Measurements from ENCODE around the gene PIGZ.

The PIGZ gene

GRCh38 chr3:196976941-196977340 lies 8.3 kb upstream of the PIGZ start:
- no peak for DNase-seq

GRCh38 chr3:196975349-196975748 lies 6.7 kb upstream of the PIGZ start:
- DNase-seq, result no peak

GRCh38 chr3:196974661-196975060 lies 6.0 kb upstream of the PIGZ start:
- no peak for DNase-seq

GRCh38 chr3:196971094-196971698 lies 2.6 kb upstream of the PIGZ start:
- no peak for DNase-seq

GRCh38 chr3:196970547-196971093 lies 2.0 kb upstream of the PIGZ start:
- DNase-seq, result no peak

GRCh38 chr3:196969660-196970546 lies 1.3 kb upstream of the PIGZ start:
- peak; percentile 80 for DNase-seq

- DNase-seq, result peak; percentile 60
These were observed 564 bp upstream of the PIGZ start for GRCh38 chr3:196969134-196969659.

GRCh38 chr3:196967412-196968232 lies 1.0 kb downstream of the PIGZ start:
- no peak for DNase-seq

GRCh38 chr3:196966526-196967401 lies 1.9 kb downstream of the PIGZ start:
- no peak for DNase-seq

GRCh38 chr3:196965804-196966173 lies 2.8 kb downstream of the PIGZ start:
- no peak for DNase-seq

GRCh38 chr3:196965112-196965803 lies 3.4 kb downstream of the PIGZ start:
- no peak for DNase-seq

- no peak for DNase-seq
These were observed 5.0 kb downstream of the PIGZ start for GRCh38 chr3:196963631-196963953.

- DNase-seq, result no peak
These were observed 5.6 kb downstream of the PIGZ start for GRCh38 chr3:196962930-196963630.

- DNase-seq, result no peak
These were observed 6.3 kb downstream of the PIGZ start for GRCh38 chr3:196962108-196962929.

GRCh38 chr3:196954832-196955231 lies 13.8 kb downstream of the PIGZ start:
- DNase-seq, result no peak

- DNase-seq, result no peak
These were observed 17.3 kb downstream of the PIGZ start for GRCh38 chr3:196951371-196951770.

- DNase-seq, result no peak
These were observed 18.9 kb downstream of the PIGZ start for GRCh38 chr3:196949750-196950149.

GRCh38 chr3:196949285-196949619 lies 19.4 kb downstream of the PIGZ start:
- no peak for DNase-seq

- no peak for DNase-seq
These were observed 20.0 kb downstream of the PIGZ start for GRCh38 chr3:196948442-196949284.

Data from activated CD4-positive, CD25-positive, alpha-beta regulatory T cell treated with anti-CD3 and anti-CD28 coated beads, Interleukin-2, amount 50 U/mL, for 72 hours (primary cell).